HG03066 (cell line): ENCODE measurements around the gene CD19.
"Not testable (repeated sequence)": the region's sequence is repeated elsewhere in the genome, so short reads cannot be mapped to it uniquely, and the experiment has no call there.

ENCODE experiments used
- ATAC-seq: cut with Tn5 transposase; IDR thresholded peaks from one replicate; pipeline ENCODE4 v1.9.1; 2021; ENCODE audit warnings: low read depth; ENCODE audit not compliant: unreplicated experiment

CD19 gene

GRCh38 chr16:28935924-28936783 is 4.4 kb downstream of the CD19 start:
- ATAC-seq: peak; percentile 72

- ATAC-seq: no peak
These were observed 5.0 kb downstream of the CD19 start for GRCh38 chr16:28936784-28937155.

GRCh38 chr16:28937222-28937876 is 5.6 kb downstream of the CD19 start:
- ATAC-seq: no peak

GRCh38 chr16:28938721-28939120 is 7.0 kb downstream of the CD19 start:
- no peak for ATAC-seq

- not testable (repeated sequence) for ATAC-seq
These were observed 8.1 kb downstream of the CD19 start for GRCh38 chr16:28939825-28940224.

- no peak for ATAC-seq
These were observed 11.5 kb downstream of the CD19 start for GRCh38 chr16:28943281-28943680.

- ATAC-seq: no peak
These were observed 14.9 kb downstream of the CD19 start for GRCh38 chr16:28946681-28947080.

GRCh38 chr16:28950648-28951409 is 19.1 kb downstream of the CD19 start, which contains the start of gene NFATC2IP:
Gene NFATC2IP (plus strand): TSS chr16:28950937. CDS start chr16:28951012, 75 bp downstream.
- peak; percentile 87 for ATAC-seq

GRCh38 chr16:28951410-28951943 is 19.7 kb downstream of the CD19 start:
- ATAC-seq: no peak

- ATAC-seq: no peak
These were observed 26.4 kb downstream of the CD19 start for GRCh38 chr16:28958216-28958615.

GRCh38 chr16:28958836-28959235 is 27.1 kb downstream of the CD19 start:
- no peak for ATAC-seq

- ATAC-seq: no peak
These were observed 32.3 kb downstream of the CD19 start for GRCh38 chr16:28964072-28964471.

- no peak for ATAC-seq
These were observed 32.7 kb downstream of the CD19 start for GRCh38 chr16:28964496-28964895.

GRCh38 chr16:28967156-28967555 is 35.4 kb downstream of the CD19 start:
- no peak for ATAC-seq

- not testable (repeated sequence) for ATAC-seq
These were observed 37.9 kb downstream of the CD19 start for GRCh38 chr16:28969696-28970095.

- peak; percentile 12 for ATAC-seq
These were observed 42.3 kb downstream of the CD19 start for GRCh38 chr16:28974007-28974436.

- ATAC-seq: peak; percentile 84
These were observed 42.8 kb downstream of the CD19 start, which contains the start of gene SPNS1 for GRCh38 chr16:28974437-28975157. Gene SPNS1 (plus strand): TSS chr16:28974778. CDS start chr16:28975152, 374 bp downstream.

GRCh38 chr16:28975158-28975599 is 43.4 kb downstream of the CD19 start:
- no peak for ATAC-seq

GRCh38 chr16:28977703-28978662 is 46.2 kb downstream of the CD19 start:
- ATAC-seq: no peak
